Progenitor cell of endocrine pancreas (in vitro differentiated cells): ENCODE data around the gene SMCO2. TPM values are rescaled to one million over a fixed set of nuclear protein-coding genes. Genes with fewer than 3 reads are reported as not detected.

ENCODE experiments used
- DNase-seq: peaks from one replicate; pipeline ENCODE4 v3.0.0; 2021; ENCODE audit warnings: low spot score; ENCODE audit not compliant: unreplicated experiment
- H3K27ac Mint-ChIP-seq: 2 replicates; pipeline ENCODE4 v1.8.0; 2021; ENCODE audit warnings: mild to moderate bottlenecking, moderate library complexity, mixed read lengths
- H3K27me3 Mint-ChIP-seq: 2 replicates; pipeline ENCODE4 v1.8.0; 2021; ENCODE audit warnings: mixed read lengths
- H3K36me3 Mint-ChIP-seq: 2 replicates; pipeline ENCODE4 v1.8.0; 2022; ENCODE audit warnings: mixed read lengths; ENCODE audit not compliant: insufficient read depth
- H3K4me1 Mint-ChIP-seq: 2 replicates; pipeline ENCODE4 v1.8.0; 2021; ENCODE audit warnings: low read depth, mixed read lengths
- H3K4me3 Mint-ChIP-seq: 2 replicates; pipeline ENCODE4 v1.8.0; 2021; ENCODE audit warnings: low read depth, mild to moderate bottlenecking, moderate library complexity, mixed read lengths
- H3K9me3 Mint-ChIP-seq: 2 replicates; pipeline ENCODE4 v1.8.0; 2021; ENCODE audit warnings: low read depth, mixed read lengths
- total RNA-seq: library from RNA; stranded (reverse); gene quantifications from 2 replicates; pipeline ENCODE4 v1.2.1, GENCODE V29; 2021
- TF ChIP-seq, protein P1 (sequence below): fragments of 200-600 bp; sonication (generic); IDR thresholded peaks from one replicate; pipeline ENCODE4 v1.5.0; 2021; ENCODE audit warnings: antibody characterized with exemption, mild to moderate bottlenecking; ENCODE audit not compliant: unreplicated experiment

Gene SMCO2
- total RNA-seq, 1 donor from 2014 or later = 1.4 TPM

- Mint-ChIP-seq H3K27ac (no peak overlapping the region), H3K4me3 (no peak overlapping the region), H3K9me3 (no peaks in the 10 kb centered on the region), H3K27me3 (no peaks in the 10 kb centered on the region), H3K4me1 (no peaks in the 10 kb centered on the region), H3K36me3 (no peaks in the 10 kb centered on the region)
- no peak for DNase-seq
- TF ChIP-seq, protein P1, sequence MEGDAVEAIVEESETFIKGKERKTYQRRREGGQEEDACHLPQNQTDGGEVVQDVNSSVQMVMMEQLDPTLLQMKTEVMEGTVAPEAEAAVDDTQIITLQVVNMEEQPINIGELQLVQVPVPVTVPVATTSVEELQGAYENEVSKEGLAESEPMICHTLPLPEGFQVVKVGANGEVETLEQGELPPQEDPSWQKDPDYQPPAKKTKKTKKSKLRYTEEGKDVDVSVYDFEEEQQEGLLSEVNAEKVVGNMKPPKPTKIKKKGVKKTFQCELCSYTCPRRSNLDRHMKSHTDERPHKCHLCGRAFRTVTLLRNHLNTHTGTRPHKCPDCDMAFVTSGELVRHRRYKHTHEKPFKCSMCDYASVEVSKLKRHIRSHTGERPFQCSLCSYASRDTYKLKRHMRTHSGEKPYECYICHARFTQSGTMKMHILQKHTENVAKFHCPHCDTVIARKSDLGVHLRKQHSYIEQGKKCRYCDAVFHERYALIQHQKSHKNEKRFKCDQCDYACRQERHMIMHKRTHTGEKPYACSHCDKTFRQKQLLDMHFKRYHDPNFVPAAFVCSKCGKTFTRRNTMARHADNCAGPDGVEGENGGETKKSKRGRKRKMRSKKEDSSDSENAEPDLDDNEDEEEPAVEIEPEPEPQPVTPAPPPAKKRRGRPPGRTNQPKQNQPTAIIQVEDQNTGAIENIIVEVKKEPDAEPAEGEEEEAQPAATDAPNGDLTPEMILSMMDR = no peak
These were observed 46.9 kb downstream of the SMCO2 start for GRCh38 chr12:27493260-27493940.

- H3K27me3 Mint-ChIP-seq = no peaks in the 10 kb centered on the region
- no peak overlapping the region for H3K27ac Mint-ChIP-seq
- no peak overlapping the region for H3K4me3 Mint-ChIP-seq
- H3K36me3 Mint-ChIP-seq = no peaks in the 10 kb centered on the region
- TF ChIP-seq, protein P1 = no peak
- no peak for DNase-seq
- no peaks in the 10 kb centered on the region for H3K9me3 Mint-ChIP-seq
- no peaks in the 10 kb centered on the region for H3K4me1 Mint-ChIP-seq
These were observed 50.9 kb downstream of the SMCO2 start for GRCh38 chr12:27497446-27497845.

- Mint-ChIP-seq H3K4me3 (no peak overlapping the region), H3K4me1 (no peaks in the 10 kb centered on the region), H3K9me3 (peaks cover 4% of the 10 kb centered on the region), H3K27ac (no peak overlapping the region), H3K27me3 (no peaks in the 10 kb centered on the region), H3K36me3 (no peaks in the 10 kb centered on the region)
- no peak for DNase-seq
- TF ChIP-seq, protein P1 = no peak
These were observed 51.6 kb downstream of the SMCO2 start for GRCh38 chr12:27498149-27498548.

- TF ChIP-seq, protein P1 = no peak
- peaks cover 4% of the 10 kb centered on the region for H3K9me3 Mint-ChIP-seq
- no peak overlapping the region for H3K4me3 Mint-ChIP-seq
- H3K27me3 Mint-ChIP-seq = no peaks in the 10 kb centered on the region
- no peaks in the 10 kb centered on the region for H3K4me1 Mint-ChIP-seq
- H3K36me3 Mint-ChIP-seq = no peaks in the 10 kb centered on the region
- no peak for DNase-seq
- no peak overlapping the region for H3K27ac Mint-ChIP-seq
These were observed 52.2 kb downstream of the SMCO2 start for GRCh38 chr12:27498761-27499160.

- Mint-ChIP-seq H3K9me3 (peaks cover 4% of the 10 kb centered on the region), H3K4me1 (no peaks in the 10 kb centered on the region), H3K36me3 (no peaks in the 10 kb centered on the region), H3K27me3 (no peaks in the 10 kb centered on the region), H3K27ac (no peak overlapping the region), H3K4me3 (no peak overlapping the region)
- TF ChIP-seq, protein P1 = no peak
- DNase-seq = no peak
These were observed 52.8 kb downstream of the SMCO2 start for GRCh38 chr12:27499377-27499776.
